Body of pancreas (tissue), 4 donors: Measurements from ENCODE around the gene GPC1. TPM values are rescaled to one million over a fixed set of nuclear protein-coding genes. Genes with fewer than 3 reads are reported as not detected.

Experiments
- ATAC-seq: fragments of 150-250 bp; one replicate; pipeline ENCODE4 v1.9.1; 2016
- DNase-seq, 4 donors: peaks; one replicate each; pipeline ENCODE4 v3.0.0-alpha.2; 2019
- H3K27ac ChIP-seq, 4 donors: fragments of 200-600 bp; sonication (generic); 1 replicate in 3 of 4; 2 replicates in 1 of 4; pipeline versions ENCODE4 v1.5.1 to v1.6.1; 2016 to 2019; ENCODE audit warnings: mild to moderate bottlenecking in 1 of 4, mixed read lengths in 1 of 4, moderate library complexity in 1 of 4
- H3K27me3 ChIP-seq, 2 donors: fragments of 200-600 bp; sonication (generic); one replicate each; pipeline ENCODE4 v1.6.0; 2016; ENCODE audit warnings: mild to moderate bottlenecking in 1 of 2
- H3K36me3 ChIP-seq, 2 donors: fragments of 200-600 bp; sonication (generic); replicated peaks in 1 of 2; 2 replicates each; pipeline ENCODE4 v1.5.1; 2016; ENCODE audit warnings: low read depth in 2 of 2; ENCODE audit not compliant: insufficient read depth in 1 of 2
- H3K4me1 ChIP-seq: fragments of 200-600 bp; sonication (generic); one replicate; pipeline ENCODE4 v1.6.0; 2016
- H3K4me3 ChIP-seq, 2 donors: fragments of 200-600 bp; sonication (generic); 1 replicate in 1 of 2; 2 replicates in 1 of 2; pipeline ENCODE4 v1.5.1; 2016 to 2019
- H3K9me3 ChIP-seq, 3 donors: fragments of 200-600 bp; sonication (generic); 1 replicate in 2 of 3; 2 replicates in 1 of 3; pipeline ENCODE4 v1.5.1; 2016
- POLR2A ChIP-seq, 3 donors: fragments of 450-650 bp; IDR thresholded peaks; one replicate each; pipeline ENCODE4 v1.6.1; 2016; ENCODE audit warnings: antibody characterized with exemption in 3 of 3, mild to moderate bottlenecking in 2 of 3
- WGBS, 2 donors: methylation state at CpG; one replicate each; pipeline ENCODE4 v1.1.5; 2017; 5-methylcytosine and 5-hydroxymethylcytosine counted together
- intact Hi-C: fragments of 100-400 bp; cut with DNase I; formaldehyde crosslinking; loops from one replicate; pipeline ENCODE4 v1.15.1; 2023
- microRNA counts, 2 donors: library from miRNA; unstranded; fragments of <30 nt; microRNA quantifications; one replicate each; lab custom pipeline; 2017
- microRNA-seq, 2 donors: library from miRNA; unstranded; fragments of <30 nt; microRNA quantifications; one replicate each; pipeline ENCODE4, GENCODE V29; 2016; ENCODE audit warnings: borderline number of aligned reads in 2 of 2, borderline replicate concordance in 2 of 2
- small RNA-seq: library from RNA; depleted of rRNA; stranded (forward); fragments of <200 nt; gene quantifications from one replicate; pipeline ENCODE3, GENCODE V24; 2016
- total RNA-seq, 2 donors: library from RNA; depleted of rRNA; stranded (reverse); fragments of >200 nt; gene quantifications; one replicate each; pipeline ENCODE4 v1.1.0, GENCODE V29; 2016
- TF ChIP-seq, protein P1 (sequence below), 7 experiments: fragments of 450-650 bp in 4 of 7; fragments of 200-600 bp in 3 of 7; sonication (generic) in 3 of 7; IDR thresholded peaks; one replicate each; pipeline ENCODE4 v1.5.1; 2016 to 2019; ENCODE audit warnings: antibody characterized with exemption in 7 of 7

GPC1 gene
- total RNA-seq, 2 donors from 2014 or later: 23.3 to 30.7 TPM

GRCh38 chr2:240517342-240517741 lies 81.9 kb downstream of the GPC1 start:
- DNase-seq (no peak), ATAC-seq (no peak)
- Histone ChIP-seq H3K4me1 (no peaks in the 10 kb centered on the region), H3K9me3 (no peaks in the 10 kb centered on the region), H3K27ac (no peak overlapping the region), H3K36me3 (no peaks in the 10 kb centered on the region), H3K4me3 (no peak overlapping the region), H3K27me3 (no peaks in the 10 kb centered on the region)
- intact Hi-C loops: no loop called here
- WGBS, 2 donors: 90 to 96% methylated on average over 3 to 4 of the region's 4 CpGs
- TF ChIP-seq POLR2A (IDR thresholded peaks at IDR 0.05): no peak
- TF ChIP-seq, protein P1, sequence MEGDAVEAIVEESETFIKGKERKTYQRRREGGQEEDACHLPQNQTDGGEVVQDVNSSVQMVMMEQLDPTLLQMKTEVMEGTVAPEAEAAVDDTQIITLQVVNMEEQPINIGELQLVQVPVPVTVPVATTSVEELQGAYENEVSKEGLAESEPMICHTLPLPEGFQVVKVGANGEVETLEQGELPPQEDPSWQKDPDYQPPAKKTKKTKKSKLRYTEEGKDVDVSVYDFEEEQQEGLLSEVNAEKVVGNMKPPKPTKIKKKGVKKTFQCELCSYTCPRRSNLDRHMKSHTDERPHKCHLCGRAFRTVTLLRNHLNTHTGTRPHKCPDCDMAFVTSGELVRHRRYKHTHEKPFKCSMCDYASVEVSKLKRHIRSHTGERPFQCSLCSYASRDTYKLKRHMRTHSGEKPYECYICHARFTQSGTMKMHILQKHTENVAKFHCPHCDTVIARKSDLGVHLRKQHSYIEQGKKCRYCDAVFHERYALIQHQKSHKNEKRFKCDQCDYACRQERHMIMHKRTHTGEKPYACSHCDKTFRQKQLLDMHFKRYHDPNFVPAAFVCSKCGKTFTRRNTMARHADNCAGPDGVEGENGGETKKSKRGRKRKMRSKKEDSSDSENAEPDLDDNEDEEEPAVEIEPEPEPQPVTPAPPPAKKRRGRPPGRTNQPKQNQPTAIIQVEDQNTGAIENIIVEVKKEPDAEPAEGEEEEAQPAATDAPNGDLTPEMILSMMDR (IDR thresholded peaks at IDR 0.05): no peak

MicroRNAs encoded within 50 kb of the gene (microRNA counts, 767-probe panel; counts per million panel counts)
- 1,473 to 3,416 counts per million in 2 donors for microRNA hsa-miR-149-5p (lab: Ali Mortazavi, UCI)

Small RNA genes within 50 kb of the gene (microRNA-seq; reads per million reads assigned to microRNA genes)
- gene MIR149: 298 to 311 reads per million in 2 donors

Small RNA genes within 50 kb of the gene (small RNA-seq; reads per million reads assigned to genes)
- gene MIR149: not detected

Other genes starting within 250 kb of the GPC1 start
- gene ANKMY1, start 122.3 kb downstream of the GPC1 start, total RNA-seq: 10 to 100 TPM; 17.9 to 26.0 TPM
- gene DUSP28, start 124.7 kb downstream of the GPC1 start, total RNA-seq: 1 to 10 TPM; 4.7 to 6.6 TPM
- gene RNPEPL1, start 132.8 kb downstream of the GPC1 start, total RNA-seq: 100 to 1,000 TPM in 1 of 2 donors, 10 to 100 TPM in 1; 63.3 to 162 TPM
- 10 to 100 TPM; 16.3 to 34.3 TPM for gene CAPN10, start 151.1 kb downstream of the GPC1 start, total RNA-seq
- gene GPR35, start 189.8 kb downstream of the GPC1 start, total RNA-seq: 1 to 10 TPM in 1 of 2 donors, under 1 TPM in 1; 0.33 to 3.4 TPM
- gene AQP12B, start 247.2 kb downstream of the GPC1 start, total RNA-seq: 100 to 1,000 TPM; 328 to 392 TPM